ENCODE data around the gene INF2. TPM values are rescaled to one million over a fixed set of nuclear protein-coding genes. Genes with fewer than 3 reads are reported as not detected.

The INF2 gene
- total and polyA plus RNA-seq, 9 of the 15 experiments (the other 6 are each of a cell fraction or from before 2014, with no cell fraction given): 0.56 to 31.3 (median 7.8) TPM

GRCh38 chr14:104677512-104678332 lies 11.7 kb upstream of the INF2 start (continued):
- TF ChIP-seq ZNF586 (CRISPR knock-in tag; conservative IDR thresholded peaks at IDR 0.05): no peak
- peak; percentile 18; the same call in 1 of the 2 replicates for TF ChIP-seq MBD2 (IDR thresholded peaks at IDR 0.05; ENCODE audit: borderline replicate concordance, low read depth)
- TF ChIP-seq TBP (optimal IDR thresholded peaks at IDR 0.05; ENCODE audit: low read depth, low read length): peak; percentile 35
- peak; percentile 32 to 85 (median 69) for TF ChIP-seq YY1 (IDR thresholded peaks at IDR 0.05; ENCODE audit: borderline replicate concordance in 1 of 3, control insufficient read depth in 1 of 3, extremely low read depth in 1 of 3, insufficient read depth in 3 of 3, insufficient read length in 1 of 3, insufficient replicate concordance in 2 of 3, low read depth in 1 of 3, low read length in 2 of 3)
- TF ChIP-seq ZNF766 (CRISPR knock-in tag; conservative IDR thresholded peaks at IDR 0.05): 0 out of 2 replicates have a peak, but pooled peaks have one; percentile 15
- TF ChIP-seq NR4A1 (CRISPR knock-in tag; IDR thresholded peaks at IDR 0.05): no peak
- TF ChIP-seq NR4A1 (tag; IDR thresholded peaks at IDR 0.05): peak; percentile 90; the same call in 1 of the 2 replicates
- no peak for TF ChIP-seq MED1 (CRISPR knock-in tag; IDR thresholded peaks at IDR 0.05; ENCODE audit: borderline replicate concordance)
- TF ChIP-seq MTA2 (IDR thresholded peaks at IDR 0.05; ENCODE audit: low read depth): no peak
- 0 out of 4 replicates have a peak, but pooled peaks of 1 of the 2 experiments have one; percentile 11 for TF ChIP-seq RCOR1 (IDR thresholded peaks at IDR 0.05; ENCODE audit: borderline replicate concordance in 1 of 2, low read depth in 2 of 2, low read length in 2 of 2)
- TF ChIP-seq SRSF9 (IDR thresholded peaks at IDR 0.05; ENCODE audit: borderline replicate concordance, low read depth, low read length): no peak
- TF ChIP-seq ARID4B (CRISPR knock-in tag; IDR thresholded peaks at IDR 0.05): peak; percentile 77
- no peak for TF ChIP-seq CREBBP (IDR thresholded peaks at IDR 0.05; ENCODE audit: low read depth, low read length)
- no peak for TF ChIP-seq USF2 (CRISPR knock-in tag; IDR thresholded peaks at IDR 0.05)
- TF ChIP-seq CREB5 (CRISPR knock-in tag; IDR thresholded peaks at IDR 0.05): no peak
- TF ChIP-seq NR2F6 (CRISPR knock-in tag; IDR thresholded peaks at IDR 0.05): no peak
- TF ChIP-seq HNRNPL (IDR thresholded peaks at IDR 0.05; ENCODE audit: low read depth, low read length): no peak
- peak; percentile 46; the same call in 1 of the 2 replicates for TF ChIP-seq ZBTB17 (CRISPR knock-in tag; IDR thresholded peaks at IDR 0.05)
- no peak for TF ChIP-seq E2F5 (CRISPR knock-in tag; IDR thresholded peaks at IDR 0.05)
- no peak for TF ChIP-seq CCAR2 (IDR thresholded peaks at IDR 0.05; ENCODE audit: low read depth, low read length)

All from K562 (cell line).